Endodermal cell (in vitro differentiated cells): ENCODE results near the gene CADM1. TPM values are rescaled to one million over a fixed set of nuclear protein-coding genes. Genes with fewer than 3 reads are reported as not detected.

Experiments
- DNase-seq: peaks from one replicate; pipeline ENCODE4 v3.0.0-alpha.2; 2017
- H3K27ac ChIP-seq: 2 replicates; pipeline ENCODE4 v1.5.1; 2013; ENCODE audit warnings: mild to moderate bottlenecking, low read depth, low read length, moderate library complexity
- H3K27me3 ChIP-seq: 2 replicates; pipeline ENCODE4 v1.6.1; 2013; ENCODE audit warnings: mild to moderate bottlenecking, low read length, moderate library complexity; ENCODE audit not compliant: insufficient read depth, control insufficient read depth, poor library complexity, severe bottlenecking
- H3K36me3 ChIP-seq: 2 replicates; pipeline ENCODE4 v1.7.0; 2013; ENCODE audit warnings: mild to moderate bottlenecking, low read length, moderate library complexity; ENCODE audit not compliant: control insufficient read depth, insufficient read depth
- H3K4me1 ChIP-seq: one replicate; pipeline ENCODE4 v1.7.0; 2013; ENCODE audit warnings: low read length; ENCODE audit not compliant: control insufficient read depth, insufficient read depth
- H3K4me3 ChIP-seq: 2 replicates; pipeline ENCODE4 v1.5.1; 2013; ENCODE audit warnings: mild to moderate bottlenecking, low read length, moderate library complexity
- H3K9ac ChIP-seq: 2 replicates; pipeline ENCODE4 v1.6.1; 2013; ENCODE audit warnings: mild to moderate bottlenecking, low read length, moderate library complexity; ENCODE audit not compliant: poor library complexity, severe bottlenecking; ENCODE audit errors: extremely low read depth
- H3K9me3 ChIP-seq: 2 replicates; pipeline ENCODE4 v1.6.1; 2013; ENCODE audit warnings: mild to moderate bottlenecking, low read length, moderate library complexity; ENCODE audit not compliant: control insufficient read depth
- H3K27ac Mint-ChIP-seq: 2 replicates; pipeline ENCODE4 v1.8.0; 2020; ENCODE audit warnings: mixed read lengths
- H3K27me3 Mint-ChIP-seq: 2 replicates; pipeline ENCODE4 v1.8.0; 2021; ENCODE audit warnings: mild to moderate bottlenecking, mixed read lengths; ENCODE audit not compliant: insufficient read depth
- H3K36me3 Mint-ChIP-seq: 2 replicates; pipeline ENCODE4 v1.8.0; 2020; ENCODE audit warnings: low read depth, mixed read lengths
- H3K4me1 Mint-ChIP-seq: 2 replicates; pipeline ENCODE4 v1.8.0; 2020; ENCODE audit warnings: mixed read lengths
- H3K4me3 Mint-ChIP-seq: 2 replicates; pipeline ENCODE4 v1.8.0; 2020; ENCODE audit warnings: mild to moderate bottlenecking, moderate library complexity, mixed read lengths
- H3K9me3 Mint-ChIP-seq: 2 replicates; pipeline ENCODE4 v1.8.0; 2020; ENCODE audit warnings: mild to moderate bottlenecking, mixed read lengths
- CTCF ChIP-seq: fragments of 200-600 bp; sonication (generic); conservative IDR thresholded peaks from 2 replicates; pipeline ENCODE4 v1.5.0; 2021; ENCODE audit warnings: antibody characterized with exemption, mild to moderate bottlenecking
- WGBS, 2 experiments: methylation state at CpG; one replicate each; pipeline versions ENCODE4 v1.1.5 to v1.1.7; 2013; ENCODE audit warnings: missing lambda C conversion rate in 2 of 2, mixed read lengths in 1 of 2; ENCODE audit not compliant: insufficient coverage in 1 of 2, insufficient read length in 1 of 2; 5-methylcytosine and 5-hydroxymethylcytosine counted together
- total RNA-seq, 2 donors: library from RNA; stranded (reverse); fragmentation: NEBNext Ultra II Directional in 1 of 2; extraction: Animal tissue kit (Norgen Biotek cat#: 25700) in 1 of 2; gene quantifications; 2 replicates in 1 of 2; 3 replicates in 1 of 2; pipeline ENCODE4 v1.2.1, GENCODE V29; 2021

CADM1 gene
- total RNA-seq, 2 donors from 2014 or later, result 76.3 to 88.2 TPM

GRCh38 chr11:115266066-115266639 is 238.1 kb downstream of the CADM1 start:
- Mint-ChIP-seq H3K4me1 (peaks cover 22% of the 10 kb centered on the region), H3K27me3 (no peaks in the 10 kb centered on the region), H3K27ac (no peak overlapping the region), H3K36me3 (no peaks in the 10 kb centered on the region), H3K4me3 (no peak overlapping the region), H3K9me3 (no peaks in the 10 kb centered on the region)
- WGBS, 2 experiments, result 86 to 92% methylated on average over 5 of the region's 5 CpGs
- Histone ChIP-seq H3K4me1 (peaks cover 3% of the 10 kb centered on the region), H3K9me3 (no peaks in the 10 kb centered on the region), H3K27ac (no peak overlapping the region), H3K27me3 (no peaks in the 10 kb centered on the region), H3K36me3 (no peaks in the 10 kb centered on the region), H3K9ac (no peak overlapping the region), H3K4me3 (no peak overlapping the region)
- DNase-seq, result no peak
- TF ChIP-seq CTCF, result no peak

GRCh38 chr11:115263799-115264656 is 240.2 kb downstream of the CADM1 start:
- DNase-seq, result no peak
- H3K9me3 ChIP-seq, result no peaks in the 10 kb centered on the region
- H3K4me1 ChIP-seq, result peaks cover 3% of the 10 kb centered on the region
- H3K36me3 Mint-ChIP-seq, result peaks cover 2% of the 10 kb centered on the region
- H3K9ac ChIP-seq, result no peak overlapping the region
- no peak overlapping the region for H3K27ac ChIP-seq
- peaks cover 19% of the 10 kb centered on the region for H3K4me1 Mint-ChIP-seq
- no peaks in the 10 kb centered on the region for H3K36me3 ChIP-seq
- H3K27me3 Mint-ChIP-seq, result no peaks in the 10 kb centered on the region
- H3K27me3 ChIP-seq, result no peaks in the 10 kb centered on the region
- no peak for TF ChIP-seq CTCF
- no peak overlapping the region for H3K4me3 ChIP-seq
- no peaks in the 10 kb centered on the region for H3K9me3 Mint-ChIP-seq
- H3K27ac Mint-ChIP-seq, result no peak overlapping the region
- 89 to 100% methylated on average over 1 to 5 of the region's 5 CpGs for WGBS, 2 experiments
- H3K4me3 Mint-ChIP-seq, result no peak overlapping the region

- no peak overlapping the region for H3K4me3 ChIP-seq
- H3K9me3 Mint-ChIP-seq, result no peaks in the 10 kb centered on the region
These were observed 246.0 kb downstream of the CADM1 start for GRCh38 chr11:115258216-115258615.

More at GRCh38 chr11:115258216-115258615, 246.0 kb downstream of the CADM1 start:
- Mint-ChIP-seq H3K36me3 (peaks cover 2% of the 10 kb centered on the region), H3K27me3 (no peaks in the 10 kb centered on the region), H3K4me1 (peaks cover 43% of the 10 kb centered on the region), H3K27ac (no peak overlapping the region), H3K4me3 (no peak overlapping the region)
- H3K9me3 ChIP-seq, result no peaks in the 10 kb centered on the region
- H3K27ac ChIP-seq, result no peak overlapping the region
- no peaks in the 10 kb centered on the region for H3K27me3 ChIP-seq
- no peak for TF ChIP-seq CTCF
- WGBS, 2 experiments, result 81 to 86% methylated on average over 4 to 5 of the region's 5 CpGs
- DNase-seq, result no peak
- H3K9ac ChIP-seq, result no peak overlapping the region
- H3K4me1 ChIP-seq, result peaks cover 4% of the 10 kb centered on the region
- H3K36me3 ChIP-seq, result no peaks in the 10 kb centered on the region
